GM19467 (cell line): Measurements from ENCODE around the gene EHD4.
A peak's percentile ranks its signal among the peaks of the same experiment; 100 is the strongest.

Experiments used
- ATAC-seq: cut with Tn5 transposase; IDR thresholded peaks from one replicate; pipeline ENCODE4 v1.9.1; 2021; ENCODE audit warnings: mild to moderate bottlenecking, moderate library complexity; ENCODE audit not compliant: unreplicated experiment

EHD4 gene

GRCh38 chr15:41899854-41900442 lies 72.4 kb downstream of the EHD4 start:
- ATAC-seq, result no peak

GRCh38 chr15:41897363-41897799 lies 75.0 kb downstream of the EHD4 start:
- ATAC-seq, result no peak

- ATAC-seq, result no peak
Measured at GRCh38 chr15:41896566-41896965, 75.8 kb downstream of the EHD4 start.

GRCh38 chr15:41895957-41896356 lies 76.4 kb downstream of the EHD4 start:
- ATAC-seq, result no peak

GRCh38 chr15:41895491-41895890 lies 76.9 kb downstream of the EHD4 start:
- no peak for ATAC-seq

DNA sequence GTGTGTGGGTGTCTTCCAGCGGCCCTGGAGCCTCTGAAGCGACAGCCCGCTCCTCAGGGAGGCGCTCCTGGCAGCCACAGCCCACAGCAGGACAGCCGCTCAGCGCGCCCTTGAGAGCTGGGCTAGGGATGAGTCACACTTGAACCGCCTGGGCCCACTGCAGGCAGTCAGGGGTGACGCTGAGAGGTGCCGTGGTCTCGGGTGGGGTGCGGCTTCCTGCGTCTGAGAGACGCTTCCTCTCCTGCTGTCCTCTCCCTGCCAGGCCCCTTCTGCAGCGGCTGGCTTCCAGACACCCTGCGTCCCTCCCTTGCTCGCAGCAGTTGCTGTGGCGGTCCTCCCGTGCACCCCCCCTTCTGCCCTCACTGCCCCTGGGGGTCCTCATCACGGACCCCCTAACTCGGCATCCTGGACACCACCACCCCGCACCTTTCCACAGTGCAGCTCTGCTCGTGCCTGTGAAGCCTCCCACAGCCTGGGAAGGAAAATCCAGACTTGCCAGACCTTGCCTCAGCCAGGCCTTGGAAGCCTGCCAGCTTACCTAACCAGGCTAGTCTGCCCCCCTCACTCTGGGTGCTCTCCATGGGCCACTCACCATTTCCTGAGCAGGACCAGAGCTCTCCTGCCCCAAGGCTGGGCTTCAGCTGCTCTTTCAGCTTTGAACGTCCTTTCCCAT lies 77.4 kb downstream of the EHD4 start:
- peak; percentile 79 for ATAC-seq

GRCh38 chr15:41894251-41894790 lies 78.0 kb downstream of the EHD4 start:
- no peak for ATAC-seq

DNA sequence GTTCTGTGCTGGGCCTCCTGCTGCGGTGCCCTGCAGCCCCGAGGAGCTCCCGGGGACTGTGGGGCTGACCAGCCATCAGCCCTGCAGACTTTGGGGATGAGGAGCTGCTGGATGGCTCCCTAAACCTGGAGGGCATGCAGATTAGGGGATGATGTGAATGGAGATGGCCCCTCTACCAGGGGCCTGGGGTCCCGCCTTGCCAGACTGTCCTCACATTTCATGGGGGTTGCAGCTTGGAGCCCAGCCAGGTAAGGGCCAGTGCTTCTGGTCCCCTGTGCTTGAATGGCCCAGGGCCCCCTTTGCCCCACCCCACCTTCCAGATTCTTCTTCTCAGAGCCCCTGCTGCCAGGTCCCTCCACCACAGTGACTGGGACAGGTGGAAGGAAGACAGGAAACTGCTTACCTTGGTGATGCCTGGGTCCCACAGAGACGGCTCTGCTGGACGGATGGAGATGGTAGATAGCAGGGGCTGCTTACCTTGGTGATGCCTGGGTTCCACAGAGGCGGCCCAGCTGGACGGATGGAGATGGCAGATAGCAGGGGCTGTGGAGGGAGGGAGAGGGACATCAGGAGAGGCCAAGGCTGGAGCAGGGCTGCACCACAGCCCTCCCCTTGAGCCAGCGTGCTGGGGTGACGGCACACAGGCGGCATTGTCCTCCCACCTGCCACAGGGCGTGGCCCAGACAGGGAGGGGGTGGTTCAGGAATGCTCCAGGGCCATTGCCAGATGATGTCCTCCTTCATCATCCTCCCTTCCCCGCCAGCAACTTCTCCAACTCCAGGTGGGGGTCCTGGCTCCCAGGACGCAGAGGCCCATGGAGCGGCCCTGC lies 78.7 kb downstream of the EHD4 start, which contains the start of gene SPTBN5:
SPTBN5 (minus strand) TSS at position 632 of the 829 bp plus-strand sequence; CDS start at position 76, 556 bp downstream.
- ATAC-seq, result no peak

GRCh38 chr15:41892621-41893421 lies 79.5 kb downstream of the EHD4 start:
- no peak for ATAC-seq

GRCh38 chr15:41891946-41892345 lies 80.4 kb downstream of the EHD4 start:
- no peak for ATAC-seq

DNA sequence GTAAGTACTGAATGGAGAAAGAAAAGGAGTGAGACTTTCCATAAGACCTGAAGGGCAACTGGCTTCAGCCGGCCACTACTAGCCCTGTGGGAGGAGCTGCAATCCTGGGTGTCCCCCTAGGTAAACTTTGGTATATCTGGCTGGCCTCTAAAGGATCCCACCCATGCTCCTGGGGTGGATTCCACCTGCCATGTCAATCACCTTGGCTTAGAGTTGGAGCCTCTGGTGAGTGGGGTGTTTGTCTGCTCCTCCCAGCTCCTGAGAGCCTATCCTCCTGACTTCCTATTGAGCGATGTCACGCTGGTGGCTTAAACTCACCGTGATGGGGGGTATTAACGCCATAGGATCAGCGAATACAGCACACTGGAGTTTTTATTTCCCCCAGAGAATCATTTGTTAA lies 81.1 kb downstream of the EHD4 start:
- no peak for ATAC-seq

DNA sequence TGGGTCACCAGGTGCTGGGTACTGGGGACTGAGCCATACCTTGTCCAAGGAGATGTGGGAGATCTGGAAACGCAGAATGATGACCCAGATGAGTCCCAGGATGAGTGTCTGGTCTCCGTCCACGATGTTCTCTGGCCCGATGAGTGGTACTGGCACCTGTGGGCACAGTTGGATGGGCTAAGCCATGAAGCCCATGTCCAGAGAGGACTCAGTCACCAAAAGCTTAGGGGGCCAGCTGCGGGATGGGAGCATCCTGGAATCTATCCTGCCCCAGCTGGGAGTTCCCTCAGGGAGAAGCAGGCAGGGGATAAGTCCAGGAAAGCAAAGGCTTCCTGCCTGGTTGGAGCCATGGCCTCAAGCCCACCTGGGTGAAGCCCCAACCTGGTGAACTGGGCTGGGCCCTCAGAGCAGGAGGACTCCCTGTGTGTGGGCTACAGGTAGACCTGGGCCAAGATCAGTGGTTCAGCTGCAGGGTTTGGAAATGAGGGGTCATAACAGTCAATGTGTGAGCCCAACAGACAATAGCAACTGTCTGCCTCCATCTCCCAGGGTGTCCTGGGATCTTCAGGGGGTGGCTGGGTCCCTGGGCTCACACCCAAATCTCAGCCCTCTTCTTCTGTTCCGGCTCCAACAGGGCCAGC lies 82.2 kb downstream of the EHD4 start:
- ATAC-seq, result no peak

GRCh38 chr15:41888662-41889253 lies 83.6 kb downstream of the EHD4 start:
- no peak for ATAC-seq

- no peak for ATAC-seq
Measured at GRCh38 chr15:41887893-41888292, 84.5 kb downstream of the EHD4 start.

GRCh38 chr15:41887161-41887560 lies 85.2 kb downstream of the EHD4 start:
- ATAC-seq, result no peak

DNA sequence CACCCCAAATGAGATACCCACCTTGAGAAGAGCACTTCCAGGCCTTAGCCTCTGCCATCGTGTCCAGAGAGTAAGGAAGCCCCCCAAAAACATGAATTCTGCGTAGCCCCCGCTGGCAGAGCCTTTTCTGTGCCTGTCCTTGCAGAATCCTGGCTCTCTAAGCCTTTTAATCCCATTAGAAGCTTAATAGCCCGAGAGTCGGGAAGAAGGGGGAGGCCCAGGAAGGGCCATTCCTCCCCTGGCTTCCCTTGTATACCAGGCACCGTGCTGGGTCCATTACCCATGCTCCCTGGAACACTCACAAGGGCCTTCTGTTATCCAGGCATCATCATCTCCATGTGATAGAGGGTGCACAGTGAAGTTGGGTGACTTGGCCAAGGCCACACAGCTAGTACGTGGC lies 85.6 kb downstream of the EHD4 start:
- ATAC-seq, result no peak

DNA sequence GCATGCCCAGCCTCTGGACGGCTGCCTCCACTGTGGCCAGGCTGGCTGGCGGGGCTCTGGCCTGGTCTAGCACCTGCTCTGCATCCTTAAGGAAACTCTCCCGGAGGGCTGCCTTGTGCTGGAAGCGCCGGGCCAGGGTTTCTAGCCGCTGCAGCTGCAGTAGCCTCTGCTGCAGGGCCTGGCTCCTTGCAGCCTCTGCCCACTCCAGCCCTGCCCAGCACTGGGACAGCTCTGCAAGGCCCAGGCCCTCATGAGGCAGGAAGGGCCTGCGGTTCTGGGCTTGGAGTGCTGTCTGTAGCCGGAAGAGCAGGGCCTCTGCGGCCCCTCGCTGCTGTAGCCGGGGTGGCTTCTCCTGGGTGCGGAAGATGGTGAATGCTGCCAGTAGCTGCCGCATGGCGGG lies 86.5 kb downstream of the EHD4 start:
- no peak for ATAC-seq

- no peak for ATAC-seq
Measured at GRCh38 chr15:41885321-41885720, 87.0 kb downstream of the EHD4 start.

DNA sequence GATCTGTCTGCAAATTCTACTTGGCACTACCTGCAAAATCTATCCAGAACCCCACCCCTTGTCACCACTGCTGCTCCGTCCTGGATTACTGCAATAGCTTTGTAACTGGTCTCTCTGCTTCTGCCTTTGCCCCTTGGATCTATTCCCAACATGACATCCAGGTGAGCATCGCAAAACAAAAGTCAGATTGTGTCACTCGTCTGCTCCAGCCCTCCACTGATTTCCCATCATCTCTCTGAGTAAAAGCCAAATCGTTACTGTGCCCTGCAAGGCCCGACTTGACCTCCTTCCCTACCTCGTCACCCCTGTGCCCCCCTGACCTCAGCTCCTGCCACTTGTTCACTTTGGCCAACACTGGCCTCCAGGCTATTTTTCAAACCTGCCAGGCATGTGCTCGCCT lies 87.9 kb downstream of the EHD4 start:
- no peak for ATAC-seq

DNA sequence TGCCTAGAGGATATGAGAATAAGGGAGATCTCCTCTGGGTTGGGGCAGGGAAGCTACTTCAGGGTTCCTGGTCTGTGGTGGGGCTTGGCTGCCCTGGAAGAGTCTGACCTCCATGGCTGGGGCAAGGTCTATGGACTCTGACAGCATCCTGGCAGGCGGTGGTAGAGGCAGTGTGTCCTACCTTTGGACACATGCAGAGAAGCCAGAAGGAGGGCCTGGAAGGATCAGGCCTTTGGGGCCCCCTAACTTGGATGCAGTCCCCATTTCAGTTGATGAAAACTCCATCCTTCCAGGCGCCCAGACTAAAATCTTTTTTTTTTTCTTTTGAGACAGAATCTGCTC lies 88.9 kb downstream of the EHD4 start:
- no peak for ATAC-seq
